Body of pancreas (tissue), 4 donors: Measurements from ENCODE around the gene ZDHHC1.
"Not testable (repeated sequence)": the region's sequence is repeated elsewhere in the genome, so short reads cannot be mapped to it uniquely, and the experiment has no call there.

Source experiments
- POLR2A ChIP-seq, 3 donors: fragments of 450-650 bp; IDR thresholded peaks; one replicate each; pipeline ENCODE4 v1.6.1; 2016; ENCODE audit warnings: antibody characterized with exemption in 3 of 3, mild to moderate bottlenecking in 2 of 3
- TF ChIP-seq, protein P1 (sequence below), 7 experiments: fragments of 450-650 bp in 4 of 7; fragments of 200-600 bp in 3 of 7; sonication (generic) in 3 of 7; IDR thresholded peaks; one replicate each; pipeline ENCODE4 v1.5.1; 2016 to 2019; ENCODE audit warnings: antibody characterized with exemption in 7 of 7

DNA sequence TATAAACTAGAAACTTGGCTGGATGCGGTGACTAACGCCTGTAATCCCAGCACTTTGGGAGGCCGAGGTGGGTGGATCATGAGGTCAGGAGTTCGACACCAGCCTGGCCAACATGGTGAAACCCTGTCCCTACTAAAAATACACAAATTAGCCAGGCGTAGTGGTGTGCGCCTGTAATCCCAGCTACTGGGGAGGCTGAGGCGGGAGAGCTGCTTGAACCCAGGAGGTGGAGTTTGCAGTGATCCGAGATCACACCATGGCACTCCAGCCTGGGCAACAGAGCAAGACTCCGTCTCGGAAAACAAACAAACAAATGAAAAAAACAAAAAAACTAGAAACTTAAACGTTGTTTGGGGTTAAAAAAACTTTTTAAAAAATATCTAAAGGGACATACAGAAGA lies 40.3 kb downstream of the ZDHHC1 start:
- TF ChIP-seq POLR2A (IDR thresholded peaks at IDR 0.05) = not testable (repeated sequence)
- TF ChIP-seq, protein P1, sequence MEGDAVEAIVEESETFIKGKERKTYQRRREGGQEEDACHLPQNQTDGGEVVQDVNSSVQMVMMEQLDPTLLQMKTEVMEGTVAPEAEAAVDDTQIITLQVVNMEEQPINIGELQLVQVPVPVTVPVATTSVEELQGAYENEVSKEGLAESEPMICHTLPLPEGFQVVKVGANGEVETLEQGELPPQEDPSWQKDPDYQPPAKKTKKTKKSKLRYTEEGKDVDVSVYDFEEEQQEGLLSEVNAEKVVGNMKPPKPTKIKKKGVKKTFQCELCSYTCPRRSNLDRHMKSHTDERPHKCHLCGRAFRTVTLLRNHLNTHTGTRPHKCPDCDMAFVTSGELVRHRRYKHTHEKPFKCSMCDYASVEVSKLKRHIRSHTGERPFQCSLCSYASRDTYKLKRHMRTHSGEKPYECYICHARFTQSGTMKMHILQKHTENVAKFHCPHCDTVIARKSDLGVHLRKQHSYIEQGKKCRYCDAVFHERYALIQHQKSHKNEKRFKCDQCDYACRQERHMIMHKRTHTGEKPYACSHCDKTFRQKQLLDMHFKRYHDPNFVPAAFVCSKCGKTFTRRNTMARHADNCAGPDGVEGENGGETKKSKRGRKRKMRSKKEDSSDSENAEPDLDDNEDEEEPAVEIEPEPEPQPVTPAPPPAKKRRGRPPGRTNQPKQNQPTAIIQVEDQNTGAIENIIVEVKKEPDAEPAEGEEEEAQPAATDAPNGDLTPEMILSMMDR (IDR thresholded peaks at IDR 0.05) = not testable (repeated sequence)
